Stimulated activated CD4-positive, alpha-beta T cell treated with anti-CD3 and anti-CD28 coated beads, Interleukin-15, amount 100 ng/mL, for 24 hours (primary cell): ENCODE data around the gene ZNF675.
"Not testable (repeated sequence)": the region's sequence is repeated elsewhere in the genome, so short reads cannot be mapped to it uniquely, and the experiment has no call there.

Source experiments
- DNase-seq: peaks from one replicate; pipeline ENCODE4 v3.0.0-alpha.2; 2020

ZNF675 gene

DNA sequence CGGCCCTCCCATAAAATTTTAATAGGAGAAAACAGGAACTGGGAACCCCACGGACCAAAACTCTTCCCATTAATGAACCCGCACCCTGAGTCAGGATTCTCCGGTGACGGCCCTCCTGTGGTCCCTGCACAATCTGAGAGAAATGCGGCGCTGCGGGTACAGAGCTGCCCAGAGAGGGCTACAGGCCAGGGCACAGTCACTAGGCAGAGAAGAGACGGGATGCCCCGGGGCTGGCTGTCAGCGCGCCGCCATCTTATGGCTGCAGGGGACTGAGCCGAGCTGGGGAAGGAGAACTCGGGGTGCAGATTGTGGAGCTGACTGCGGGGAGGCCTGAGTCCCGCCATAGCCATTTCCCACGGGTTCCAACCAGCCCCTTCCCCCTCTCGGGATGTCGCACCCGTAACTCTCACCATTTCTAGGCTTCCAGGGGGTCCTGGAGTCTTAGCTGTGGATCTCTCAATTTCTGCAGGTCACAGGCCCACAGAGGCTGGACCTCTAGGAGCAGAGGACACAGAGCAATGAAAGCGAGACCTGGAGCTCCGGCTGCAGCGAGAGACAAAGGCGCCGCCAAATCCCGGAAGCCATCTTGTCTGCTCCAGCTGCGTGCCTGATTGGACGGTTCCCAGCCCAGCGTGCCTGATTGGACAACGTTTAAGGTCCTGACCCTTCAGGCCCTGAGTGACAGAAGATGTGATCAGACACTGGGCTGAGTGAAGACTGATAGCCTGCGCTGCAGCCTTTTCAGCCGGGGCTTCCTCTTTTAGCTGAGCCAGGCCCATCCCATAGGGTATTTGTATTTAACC, at the start of gene ZNF675:
ZNF675 (minus strand) TSS at position 592 of the 803 bp plus-strand sequence; CDS start at position 413, 179 bp downstream.
- DNase-seq, result peak; percentile 92

DNA sequence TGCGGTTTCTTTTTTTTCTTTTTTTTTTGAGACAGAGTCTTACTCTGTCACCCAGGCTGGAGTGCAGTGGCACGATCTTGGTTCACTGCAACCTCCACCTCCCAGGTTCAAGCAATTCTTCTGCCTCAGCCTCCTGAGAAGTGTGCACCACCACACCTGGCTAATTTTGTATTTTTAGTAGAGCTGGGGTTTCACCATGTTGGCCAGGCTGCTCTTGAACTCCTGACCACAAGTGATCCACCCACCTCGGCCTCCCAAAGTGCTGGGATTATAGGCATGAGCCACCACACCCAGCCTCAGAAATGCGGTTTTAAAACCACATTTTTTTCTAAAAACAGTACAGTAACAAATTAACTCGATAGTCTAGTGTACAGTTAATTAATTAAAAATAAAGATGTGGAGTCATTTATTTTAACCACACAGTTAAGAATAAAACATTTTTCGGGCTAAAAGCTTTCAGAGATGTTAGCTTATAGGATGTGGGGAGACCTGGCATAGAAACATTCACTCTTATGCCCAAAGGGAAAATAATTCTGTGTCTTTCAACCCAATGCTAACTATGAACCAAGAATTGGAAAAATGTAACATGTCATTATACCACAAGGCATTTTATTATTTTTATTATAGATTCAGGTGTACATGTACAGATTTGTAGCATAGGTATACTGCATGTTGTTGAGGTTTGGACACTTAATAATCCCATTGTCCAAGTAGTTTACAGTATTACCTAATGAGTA, 43.9 kb upstream of the ZNF675 start:
- not testable (repeated sequence) for DNase-seq

DNA sequence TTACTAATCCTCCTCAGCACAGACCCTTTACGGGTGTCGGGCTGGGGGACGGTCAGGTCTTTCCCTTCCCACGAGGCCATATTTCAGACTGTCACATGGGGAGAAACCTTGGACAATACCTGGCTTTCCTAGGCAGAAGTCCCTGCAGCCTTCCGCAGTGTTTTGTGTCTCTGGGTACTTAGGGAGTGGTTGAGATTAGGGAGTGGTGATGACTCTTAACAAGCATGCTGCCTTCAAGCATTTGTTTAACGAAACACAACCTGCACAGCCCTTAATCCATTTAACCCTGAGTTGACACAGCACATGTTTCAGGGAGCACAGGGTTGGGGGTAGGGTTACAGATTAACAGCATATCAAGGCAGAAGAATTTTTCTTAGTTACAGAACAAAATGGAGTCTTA, 37.1 kb upstream of the ZNF675 start:
- not testable (repeated sequence) for DNase-seq

DNA sequence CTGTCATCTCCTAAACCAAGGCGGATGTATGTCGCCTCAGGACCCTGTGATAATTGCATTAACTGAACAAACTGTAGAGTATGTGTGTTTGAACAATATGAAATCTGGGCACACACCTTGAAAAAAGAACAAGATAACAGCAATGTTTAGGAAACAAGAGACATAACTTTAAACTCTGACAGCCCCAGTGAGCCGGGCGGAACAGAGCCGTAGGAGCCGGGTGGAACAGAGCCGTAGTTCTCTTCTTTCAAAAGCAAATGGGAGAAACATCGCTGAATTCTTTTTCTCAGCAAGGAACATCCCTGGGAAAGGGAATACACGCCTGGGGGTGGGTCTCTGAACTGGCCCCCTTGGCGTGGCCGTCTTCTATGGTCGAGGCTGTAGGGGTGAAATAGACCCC, 31.8 kb upstream of the ZNF675 start:
- DNase-seq, result no peak

DNA sequence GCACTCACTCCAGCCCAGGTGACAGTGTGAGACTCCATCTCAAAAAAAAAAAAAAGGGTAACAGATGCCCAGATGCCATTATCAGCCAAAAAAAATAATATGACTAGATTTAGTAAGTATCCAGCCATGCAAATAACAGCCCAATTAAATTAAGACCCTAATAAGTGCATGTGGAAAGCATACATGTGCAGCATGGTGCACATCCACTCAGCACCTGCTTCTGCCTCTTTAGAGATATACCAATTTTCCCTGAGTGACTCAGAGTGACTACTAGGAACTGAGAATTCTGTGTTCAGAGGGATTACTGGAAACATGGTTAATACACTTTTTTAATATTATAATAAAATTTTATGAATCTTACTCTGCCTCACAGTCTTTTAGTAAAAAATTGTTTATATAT, 29.8 kb upstream of the ZNF675 start:
- no peak for DNase-seq

DNA sequence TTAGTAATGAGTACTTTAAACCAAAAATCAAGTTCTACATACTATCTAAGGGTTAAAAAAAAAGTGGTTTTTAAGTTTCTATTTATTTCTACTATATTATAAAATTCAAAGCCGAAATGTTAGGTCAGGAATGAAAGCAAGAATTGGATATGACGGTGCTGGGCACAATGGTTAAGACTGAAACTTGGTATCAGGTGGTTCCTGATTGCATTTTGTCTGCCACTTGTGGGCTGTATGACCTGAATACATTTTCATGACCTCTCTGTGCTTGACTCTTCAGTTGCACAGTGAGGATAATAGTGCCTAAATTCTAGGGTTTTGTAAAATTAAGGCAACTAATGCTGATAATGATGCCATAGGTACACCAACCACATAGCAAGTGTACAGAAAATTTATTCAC, 22.3 kb upstream of the ZNF675 start:
- DNase-seq, result no peak

DNA sequence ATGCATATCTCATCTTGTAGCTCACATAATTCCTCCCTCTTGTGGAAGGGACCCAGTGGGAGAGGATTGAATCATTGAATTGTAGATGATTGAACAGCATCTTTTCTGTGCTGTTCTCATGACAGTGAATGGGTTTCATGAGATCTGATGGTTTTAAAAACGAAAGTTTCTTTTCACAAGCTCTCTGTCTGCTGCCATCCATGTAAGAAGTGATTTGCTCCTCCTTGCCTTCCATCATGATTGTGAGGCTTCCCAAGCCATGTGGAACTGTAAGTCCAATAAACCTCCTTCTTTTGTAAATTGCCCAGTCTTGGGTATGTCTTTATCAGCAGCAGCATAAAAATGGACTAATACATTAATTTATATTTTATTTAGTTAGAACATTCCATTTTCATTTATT, 19.6 kb upstream of the ZNF675 start:
- no peak for DNase-seq

DNA sequence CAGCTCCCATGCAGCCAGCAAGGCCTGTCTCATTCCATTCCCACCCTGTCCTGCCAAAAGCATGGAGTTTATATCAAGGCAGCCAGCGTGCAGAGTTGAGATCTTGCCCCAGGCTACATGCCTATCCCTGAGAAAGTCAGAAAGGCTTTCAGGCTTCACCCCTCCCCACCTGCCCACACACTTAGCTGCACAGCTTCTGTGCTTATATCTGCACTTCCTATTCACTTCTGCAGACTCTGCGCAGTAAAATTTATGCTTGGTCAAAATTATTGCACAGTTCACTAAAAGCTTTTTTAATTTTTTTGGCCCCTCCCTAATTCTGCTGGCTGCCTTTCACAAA, 12.5 kb upstream of the ZNF675 start:
- DNase-seq, result no peak

DNA sequence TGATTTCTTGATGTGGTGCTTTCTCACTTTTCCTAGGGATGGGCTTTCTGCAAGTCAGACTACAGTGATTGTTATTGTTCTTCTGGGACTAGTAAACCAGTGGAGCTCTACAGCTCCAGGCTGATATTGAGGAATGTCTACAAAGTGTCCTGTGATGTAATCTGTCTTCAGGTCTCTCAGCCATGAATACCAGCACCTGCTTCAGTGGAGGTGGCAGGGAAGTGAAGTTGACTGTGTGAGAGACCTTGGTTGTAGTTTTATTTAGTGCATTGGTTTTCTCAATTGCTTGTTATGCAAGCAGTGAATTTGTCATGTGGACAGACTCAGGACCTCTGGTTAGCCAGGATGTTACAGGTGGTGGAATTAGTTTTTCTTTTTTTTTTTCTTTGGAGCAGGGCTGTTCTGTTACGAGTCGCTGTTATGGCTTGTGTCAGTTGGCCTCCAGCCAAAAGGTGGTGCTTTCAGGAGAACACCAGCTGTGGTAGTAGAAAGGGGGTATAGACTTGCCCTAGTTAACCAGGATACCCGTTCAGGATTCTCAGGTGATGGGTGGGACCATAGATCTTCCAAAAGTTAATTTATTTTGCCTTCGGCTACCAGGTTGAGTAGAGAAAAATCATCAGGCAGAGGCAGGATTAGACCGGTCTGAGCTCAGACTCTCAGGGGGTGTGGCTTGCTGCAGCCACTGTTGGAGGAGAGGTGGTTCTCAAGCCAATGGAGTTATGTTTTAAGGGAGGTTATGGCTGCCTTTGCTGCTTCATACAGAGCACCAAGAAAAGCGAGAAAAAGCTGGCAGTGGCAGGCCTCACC, 11.9 kb upstream of the ZNF675 start:
- no peak for DNase-seq

DNA sequence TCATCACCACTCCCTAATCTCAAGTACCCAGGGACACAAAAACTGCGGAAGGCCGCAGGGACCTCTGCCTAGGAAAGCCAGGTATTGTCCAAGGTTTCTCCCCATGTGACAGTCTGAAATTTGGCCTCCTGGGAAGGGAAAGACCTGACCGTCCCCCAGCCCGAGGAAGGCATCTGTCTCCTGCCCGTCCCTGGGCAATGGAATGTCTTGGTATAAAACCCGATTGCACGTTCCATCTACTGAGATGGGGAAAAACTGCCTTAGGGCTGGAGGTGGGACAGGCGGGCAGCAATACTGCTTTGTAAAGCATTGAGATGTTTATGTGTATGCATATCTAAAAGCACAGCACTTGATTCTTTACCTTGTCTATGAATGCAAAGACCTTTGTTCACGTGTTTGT, 5.9 kb upstream of the ZNF675 start:
- not testable (repeated sequence) for DNase-seq

DNA sequence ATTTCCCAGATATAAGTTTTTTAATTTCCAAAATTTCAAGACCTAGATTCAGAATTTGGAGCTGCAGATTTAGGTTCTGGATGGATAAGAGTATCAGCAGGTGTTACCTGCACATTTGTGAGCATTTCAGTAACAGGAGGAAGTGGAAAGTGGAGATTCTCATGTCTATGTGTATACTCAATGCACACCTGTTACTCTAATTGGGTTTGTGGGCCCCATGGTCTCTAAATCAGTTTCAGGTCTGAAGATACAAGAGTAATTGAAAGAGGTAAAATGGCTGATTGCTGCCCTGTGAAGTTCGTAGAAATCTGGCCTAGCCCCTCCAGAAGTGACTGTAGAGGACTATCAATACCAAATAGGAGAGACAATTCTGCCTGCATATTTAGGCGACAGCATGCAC, 13.9 kb downstream of the ZNF675 start:
- no peak for DNase-seq

DNA sequence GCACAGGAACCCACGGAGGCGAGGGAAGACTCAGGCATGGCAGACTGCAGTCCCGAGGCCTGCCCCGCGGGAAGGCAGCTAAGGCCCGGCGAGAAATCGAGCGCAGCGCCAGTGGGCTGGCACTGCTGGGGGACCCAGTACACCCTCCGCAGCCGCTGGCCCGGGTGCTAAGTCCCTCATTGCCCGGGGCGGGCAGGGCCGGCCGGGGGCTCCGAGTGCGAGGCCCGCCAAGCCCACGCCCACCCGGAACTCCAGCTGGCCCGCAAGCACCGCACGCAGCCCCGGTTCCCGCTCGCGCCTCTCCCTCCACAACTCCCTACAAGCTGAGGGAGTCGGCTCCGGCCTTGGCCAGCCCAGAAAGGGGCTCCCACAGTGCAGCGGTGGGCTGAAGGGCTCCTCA, 18.4 kb downstream of the ZNF675 start:
- DNase-seq, result not testable (repeated sequence)

DNA sequence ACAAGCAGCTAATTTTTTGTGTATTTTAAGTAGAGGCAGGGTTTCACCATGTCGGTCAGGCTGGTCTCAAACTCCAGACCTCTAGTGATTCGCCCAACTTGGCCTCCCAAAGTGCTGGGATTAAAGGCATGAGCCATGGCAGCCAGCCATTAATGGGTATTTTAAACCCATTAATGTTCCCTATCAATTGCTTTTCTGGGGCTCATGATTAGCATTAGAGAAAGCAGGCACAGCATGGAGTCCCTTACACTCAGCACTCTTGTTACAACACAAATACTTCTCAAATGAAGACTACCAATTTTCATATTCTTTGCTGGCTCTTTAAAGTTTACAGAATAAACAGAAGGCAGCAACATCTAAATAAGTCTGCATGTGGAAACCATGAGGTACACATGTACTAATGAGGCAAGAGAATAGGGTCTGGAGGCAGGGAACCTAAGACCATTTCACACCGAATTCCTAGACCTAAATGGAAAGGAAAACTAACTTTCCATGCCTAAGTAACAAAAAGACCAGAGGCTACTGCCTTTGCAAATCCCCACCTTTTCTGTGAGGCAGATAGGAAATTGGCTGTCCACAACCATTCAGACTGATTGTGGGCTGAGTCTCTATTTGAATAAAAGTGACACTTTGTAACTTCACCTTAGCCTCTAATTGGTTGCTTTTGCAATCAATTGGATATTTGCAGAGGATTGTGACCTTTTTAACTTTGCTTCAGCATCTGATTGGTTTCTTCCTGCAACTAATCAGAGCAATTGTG, 21.2 kb downstream of the ZNF675 start:
- DNase-seq, result no peak

DNA sequence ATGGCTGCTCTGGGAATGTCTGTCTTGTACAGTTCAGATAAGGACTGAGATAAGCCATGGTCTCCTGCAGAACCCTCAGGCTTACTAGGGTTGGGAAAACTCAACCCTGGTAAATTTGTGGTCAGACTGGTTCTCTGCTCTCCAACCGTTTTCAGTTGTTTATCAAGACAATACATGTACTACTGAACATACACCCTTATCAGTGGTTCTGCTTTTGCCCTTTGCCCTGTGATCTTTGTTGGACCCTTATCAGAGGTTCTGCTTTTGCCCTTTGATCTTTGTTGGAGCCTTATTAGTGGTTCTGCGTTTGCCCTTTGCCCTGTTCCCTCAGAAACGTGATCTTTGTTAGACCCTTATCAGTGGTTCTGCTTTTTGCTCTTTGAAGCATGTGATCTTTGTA, 37.2 kb downstream of the ZNF675 start:
- not testable (repeated sequence) for DNase-seq
